ENCODE results near the gene TRMT10A.
A peak's percentile ranks its signal among the peaks of the same experiment; 100 is the strongest.

The TRMT10A gene

GRCh38 chr4:99563310-99564186, at the start of gene TRMT10A:
Gene TRMT10A (minus strand): TSS chr4:99564039. CDS start chr4:99559338, 4,701 bp downstream.
- peak; percentile 81 for DNase-seq

GRCh38 chr4:99612704-99613103, 48.9 kb upstream of the TRMT10A start:
- no peak for DNase-seq

- DNase-seq, result no peak
Observed at GRCh38 chr4:99612281-99612680, 48.4 kb upstream of the TRMT10A start.

GRCh38 chr4:99610605-99611175, 46.9 kb upstream of the TRMT10A start:
- DNase-seq, result no peak

- DNase-seq, result no peak
Observed at GRCh38 chr4:99608417-99608816, 44.6 kb upstream of the TRMT10A start.

- no peak for DNase-seq
Observed at GRCh38 chr4:99606716-99607115, 42.9 kb upstream of the TRMT10A start.

- DNase-seq, result no peak
Observed at GRCh38 chr4:99594818-99595217, 31.0 kb upstream of the TRMT10A start.

GRCh38 chr4:99593781-99594641, 30.2 kb upstream of the TRMT10A start:
- DNase-seq, result no peak

GRCh38 chr4:99591757-99592156, 27.9 kb upstream of the TRMT10A start:
- DNase-seq, result no peak

- no peak for DNase-seq
Observed at GRCh38 chr4:99587803-99588202, 24.0 kb upstream of the TRMT10A start.

GRCh38 chr4:99587309-99587708, 23.5 kb upstream of the TRMT10A start:
- no peak for DNase-seq

GRCh38 chr4:99586797-99587196, 23.0 kb upstream of the TRMT10A start:
- DNase-seq, result no peak

- DNase-seq, result no peak
Observed at GRCh38 chr4:99586322-99586721, 22.5 kb upstream of the TRMT10A start.

GRCh38 chr4:99585516-99585915, 21.7 kb upstream of the TRMT10A start:
- DNase-seq, result no peak

- DNase-seq, result no peak
Observed at GRCh38 chr4:99578714-99579113, 14.9 kb upstream of the TRMT10A start.

- DNase-seq, result no peak
Observed at GRCh38 chr4:99574530-99575324, 10.9 kb upstream of the TRMT10A start, which contains the start of gene MTTP. Gene MTTP (plus strand): TSS chr4:99574824. CDS start chr4:99574910, 86 bp downstream.

GRCh38 chr4:99573735-99574368, 10.0 kb upstream of the TRMT10A start:
- no peak for DNase-seq

GRCh38 chr4:99572527-99573240, 8.8 kb upstream of the TRMT10A start:
- DNase-seq, result no peak

GRCh38 chr4:99571883-99572282, 8.0 kb upstream of the TRMT10A start:
- no peak for DNase-seq

GRCh38 chr4:99564921-99565320, 1.1 kb upstream of the TRMT10A start:
- peak; percentile 29 for DNase-seq

- DNase-seq, result no peak
Observed at GRCh38 chr4:99552872-99553271, 11.0 kb downstream of the TRMT10A start.

Measured in NCI-H2171 (cell line).